Large intestine (tissue), 3 donors: ENCODE measurements around the gene GNAO1. TPM values are rescaled to one million over a fixed set of nuclear protein-coding genes. Genes with fewer than 3 reads are reported as not detected.

Experiments
- DNase-seq, 2 donors: peaks; one replicate each; pipeline versions ENCODE4 v3.0.0 to v3.0.0-alpha.2; 2013
- H3K27ac ChIP-seq: one replicate; pipeline ENCODE4 v1.5.1; 2013; ENCODE audit warnings: low read length
- H3K27me3 ChIP-seq: 2 replicates; pipeline ENCODE4 v1.6.1; 2013; ENCODE audit warnings: low read length; ENCODE audit not compliant: control insufficient read depth, insufficient read depth
- H3K36me3 ChIP-seq: 2 replicates; pipeline ENCODE4 v1.6.1; 2013; ENCODE audit warnings: low read length; ENCODE audit not compliant: control insufficient read depth, insufficient read depth
- H3K4me1 ChIP-seq: one replicate; pipeline ENCODE4 v1.6.1; 2013; ENCODE audit warnings: low read length; ENCODE audit not compliant: control insufficient read depth, insufficient read depth
- H3K4me3 ChIP-seq: one replicate; pipeline ENCODE4 v1.5.1; 2013; ENCODE audit warnings: low read length
- H3K9me3 ChIP-seq: one replicate; pipeline ENCODE4 v1.6.1; 2013; ENCODE audit warnings: mild to moderate bottlenecking, low read depth, low read length, moderate library complexity; ENCODE audit not compliant: control insufficient read depth
- WGBS: methylation state at CpG from one replicate; pipeline ENCODE4 v1.1.5; 2013; ENCODE audit warnings: low lambda C conversion rate; ENCODE audit not compliant: insufficient coverage; 5-methylcytosine and 5-hydroxymethylcytosine counted together
- polyA plus RNA-seq: library from polyadenylated mRNA; unstranded; fragments of 120-200 nt; gene quantifications from one replicate; pipeline ENCODE4 v1.2.1, GENCODE V29; 2013

The GNAO1 gene
- polyA plus RNA-seq, 1 donor: 15.9 TPM

- no peaks in the 10 kb centered on the region for H3K9me3 ChIP-seq
- H3K27me3 ChIP-seq: no peaks in the 10 kb centered on the region
- H3K4me1 ChIP-seq: no peaks in the 10 kb centered on the region
- H3K27ac ChIP-seq: no peak overlapping the region
- no peak for DNase-seq
- no peak overlapping the region for H3K4me3 ChIP-seq
- no peaks in the 10 kb centered on the region for H3K36me3 ChIP-seq
- WGBS: 100% methylated on average over 1 of the region's 15 CpGs
Observed at GRCh38 chr16:56346131-56346890, 155.0 kb downstream of the GNAO1 start.

- WGBS: no CpG with 5 or more reads among the region's 8 CpGs
- Histone ChIP-seq H3K9me3 (no peaks in the 10 kb centered on the region), H3K36me3 (no peaks in the 10 kb centered on the region), H3K27ac (no peak overlapping the region), H3K4me1 (no peaks in the 10 kb centered on the region), H3K4me3 (no peak overlapping the region), H3K27me3 (no peaks in the 10 kb centered on the region)
- DNase-seq: no peak
Observed at GRCh38 chr16:56347166-56347565, 155.9 kb downstream of the GNAO1 start.

GRCh38 chr16:56347670-56348069 is 156.4 kb downstream of the GNAO1 start:
- no CpG with 5 or more reads among the region's 11 CpGs for WGBS
- Histone ChIP-seq H3K4me3 (no peak overlapping the region), H3K36me3 (no peaks in the 10 kb centered on the region), H3K27ac (no peak overlapping the region), H3K27me3 (no peaks in the 10 kb centered on the region), H3K4me1 (no peaks in the 10 kb centered on the region), H3K9me3 (no peaks in the 10 kb centered on the region)
- DNase-seq: no peak

- H3K27me3 ChIP-seq: no peaks in the 10 kb centered on the region
- DNase-seq: no peak
- no peak overlapping the region for H3K27ac ChIP-seq
- H3K4me1 ChIP-seq: no peaks in the 10 kb centered on the region
- H3K9me3 ChIP-seq: no peaks in the 10 kb centered on the region
- H3K36me3 ChIP-seq: no peaks in the 10 kb centered on the region
- no peak overlapping the region for H3K4me3 ChIP-seq
- 100% methylated on average over 1 of the region's 25 CpGs for WGBS
Observed at GRCh38 chr16:56348168-56349085, 157.1 kb downstream of the GNAO1 start.

GRCh38 chr16:56349086-56349415 is 157.8 kb downstream of the GNAO1 start:
- no peak for DNase-seq
- Histone ChIP-seq H3K9me3 (no peaks in the 10 kb centered on the region), H3K27ac (no peak overlapping the region), H3K27me3 (no peaks in the 10 kb centered on the region), H3K36me3 (no peaks in the 10 kb centered on the region), H3K4me3 (no peak overlapping the region), H3K4me1 (no peaks in the 10 kb centered on the region)
- WGBS: no CpG with 5 or more reads among the region's 2 CpGs

GRCh38 chr16:56349711-56350161 is 158.4 kb downstream of the GNAO1 start:
- no peak overlapping the region for H3K4me3 ChIP-seq
- no peaks in the 10 kb centered on the region for H3K4me1 ChIP-seq
- no peaks in the 10 kb centered on the region for H3K27me3 ChIP-seq
- no CpG with 5 or more reads among the region's 16 CpGs for WGBS
- H3K36me3 ChIP-seq: no peaks in the 10 kb centered on the region
- H3K27ac ChIP-seq: no peak overlapping the region
- no peaks in the 10 kb centered on the region for H3K9me3 ChIP-seq
- no peak for DNase-seq

- no peaks in the 10 kb centered on the region for H3K27me3 ChIP-seq
- no peak overlapping the region for H3K4me3 ChIP-seq
- H3K36me3 ChIP-seq: no peaks in the 10 kb centered on the region
- no peak for DNase-seq
- WGBS: no CpG with 5 or more reads among the region's 22 CpGs
- no peak overlapping the region for H3K27ac ChIP-seq
- H3K4me1 ChIP-seq: no peaks in the 10 kb centered on the region
- no peaks in the 10 kb centered on the region for H3K9me3 ChIP-seq
Observed at GRCh38 chr16:56350491-56351405, 159.5 kb downstream of the GNAO1 start.

GRCh38 chr16:56351481-56351880 is 160.2 kb downstream of the GNAO1 start:
- H3K36me3 ChIP-seq: no peaks in the 10 kb centered on the region
- H3K4me3 ChIP-seq: no peak overlapping the region
- no peaks in the 10 kb centered on the region for H3K27me3 ChIP-seq
- WGBS: no CpG with 5 or more reads among the region's 6 CpGs
- DNase-seq: no peak
- no peaks in the 10 kb centered on the region for H3K9me3 ChIP-seq
- no peak overlapping the region for H3K27ac ChIP-seq
- no peaks in the 10 kb centered on the region for H3K4me1 ChIP-seq

- no peaks in the 10 kb centered on the region for H3K27me3 ChIP-seq
- H3K9me3 ChIP-seq: no peaks in the 10 kb centered on the region
- H3K27ac ChIP-seq: no peak overlapping the region
- H3K36me3 ChIP-seq: no peaks in the 10 kb centered on the region
- DNase-seq: no peak
- no CpG with 5 or more reads among the region's 7 CpGs for WGBS
- H3K4me3 ChIP-seq: no peak overlapping the region
- peaks cover 2% of the 10 kb centered on the region for H3K4me1 ChIP-seq
Observed at GRCh38 chr16:56352351-56353053, 161.2 kb downstream of the GNAO1 start.
